Measurements from ENCODE around the gene MEAK7. TPM values are rescaled to one million over a fixed set of nuclear protein-coding genes. Genes with fewer than 3 reads are reported as not detected.

Gene MEAK7
- total RNA-seq, 1 donor from 2014 or later = 23.1 TPM

GRCh38 chr16:84458606-84459532 lies 45.6 kb downstream of the MEAK7 start:
- H3K4me3 ChIP-seq (ENCODE audit: low read depth, low read length) = no peak overlapping the region
- no peak for TF ChIP-seq CTCF (conservative IDR thresholded peaks at IDR 0.05; ENCODE audit: low read depth, low read length)
- DNase-seq (ENCODE audit: low read depth) = no peak

DNA sequence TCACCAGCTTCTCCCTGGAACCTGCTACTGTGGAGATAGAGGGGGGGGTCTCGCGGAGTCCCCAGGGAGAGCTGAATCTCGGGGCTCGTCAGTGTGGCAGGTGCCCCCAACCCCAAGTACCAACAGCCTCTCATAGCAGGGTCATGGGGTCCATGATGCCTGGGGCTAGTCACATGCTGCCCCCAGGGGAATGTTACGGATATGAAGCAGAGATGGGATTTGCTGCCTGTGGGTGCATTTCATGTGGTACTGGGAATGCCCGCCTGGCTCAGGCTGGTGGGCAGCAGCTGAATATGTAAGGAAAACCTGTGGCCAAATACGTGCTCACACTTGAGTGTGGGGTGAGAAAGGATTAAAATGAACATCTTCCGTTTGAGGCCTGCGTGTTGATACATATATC lies 49.4 kb downstream of the MEAK7 start:
- TF ChIP-seq CTCF (conservative IDR thresholded peaks at IDR 0.05; ENCODE audit: low read depth, low read length) = no peak
- no peak for DNase-seq (ENCODE audit: low read depth)
- H3K4me3 ChIP-seq (ENCODE audit: low read depth, low read length) = no peak overlapping the region

Other genes starting within 250 kb of the MEAK7 start
- gene WFDC1, start 209.8 kb downstream of the MEAK7 start, total RNA-seq = not detected in 2 replicates
- 1.4 and 6.3 TPM in 2 replicates for gene ATP2C2, start 136.1 kb downstream of the MEAK7 start, total RNA-seq
- 318 and 473 TPM in 2 replicates for gene COTL1, start 113.4 kb upstream of the MEAK7 start, total RNA-seq
- 63.7 and 65.7 TPM in 2 replicates for gene KLHL36, start 143.9 kb upstream of the MEAK7 start, total RNA-seq
- gene USP10, start 195.3 kb upstream of the MEAK7 start, total RNA-seq = 73.4 and 85.8 TPM in 2 replicates

Data from epithelial cell of proximal tubule (primary cell).